Keratinocyte (primary cell): ENCODE measurements around the gene LMTK2. TPM values are rescaled to one million over a fixed set of nuclear protein-coding genes. Genes with fewer than 3 reads are reported as not detected.

Source experiments
- DNase-seq: peaks from one replicate; pipeline ENCODE4 v3.0.0-alpha.2; 2011; ENCODE audit warnings: low read depth, missing footprints, low spot score
- FAIRE-seq: peaks from 2 replicates; lab custom pipeline; 2011; peaks lifted over from hg19 to GRCh38; lab: Jason Lieb, UNC
- H2AFZ ChIP-seq: 2 replicates; pipeline ENCODE4 v1.6.0; 2012; ENCODE audit warnings: low read length, control low read depth, inconsistent platforms; ENCODE audit not compliant: control insufficient read depth
- H3K27ac ChIP-seq: 2 replicates; pipeline ENCODE4 v1.5.1; 2011; ENCODE audit warnings: low read length; ENCODE audit not compliant: control insufficient read depth, insufficient read depth
- H3K27me3 ChIP-seq: 3 replicates; pipeline ENCODE4 v1.6.0; 2011; ENCODE audit warnings: low read length; ENCODE audit not compliant: control insufficient read depth, insufficient read depth; ENCODE audit errors: extremely low read depth
- H3K36me3 ChIP-seq, 2 experiments: 2 replicates in 1 of 2; 3 replicates in 1 of 2; pipeline ENCODE4 v1.5.1; 2011; ENCODE audit warnings: low read length in 2 of 2, mild to moderate bottlenecking in 1 of 2; ENCODE audit not compliant: control insufficient read depth in 2 of 2, insufficient read depth in 2 of 2; ENCODE audit errors: extremely low read depth in 1 of 2
- H3K4me1 ChIP-seq: 3 replicates; pipeline ENCODE4 v1.5.1; 2011; ENCODE audit warnings: low read length; ENCODE audit not compliant: control insufficient read depth, insufficient read depth; ENCODE audit errors: extremely low read depth
- H3K4me2 ChIP-seq: 3 replicates; pipeline ENCODE4 v1.6.0; 2011; ENCODE audit warnings: low read depth, low read length; ENCODE audit not compliant: control insufficient read depth, insufficient read depth; ENCODE audit errors: extremely low read depth
- H3K4me3 ChIP-seq, 3 experiments: fragments of 200-600 bp in 1 of 3; sonication (generic) in 1 of 3; 2 replicates in 2 of 3; 3 replicates in 1 of 3; pipeline ENCODE4 v1.5.1; 2011 to 2016; ENCODE audit warnings: low read length in 3 of 3, mild to moderate bottlenecking in 3 of 3, control low read depth in 2 of 3, inconsistent platforms in 1 of 3, low read depth in 1 of 3, mixed read lengths in 1 of 3, mixed run types in 1 of 3, moderate library complexity in 1 of 3; ENCODE audit not compliant: control insufficient read depth in 2 of 3, insufficient read depth in 2 of 3; ENCODE audit errors: extremely low read depth in 1 of 3
- H3K79me2 ChIP-seq: 2 replicates; pipeline ENCODE4 v1.6.0; 2012; ENCODE audit warnings: low read length; ENCODE audit not compliant: control insufficient read depth, insufficient read depth
- H3K9ac ChIP-seq: 3 replicates; pipeline ENCODE4 v1.6.0; 2011; ENCODE audit warnings: low read length; ENCODE audit not compliant: control insufficient read depth, insufficient read depth; ENCODE audit errors: extremely low read depth
- H3K9me1 ChIP-seq: 3 replicates; pipeline ENCODE4 v1.6.0; 2011; ENCODE audit warnings: low read length; ENCODE audit not compliant: control insufficient read depth, insufficient read depth; ENCODE audit errors: extremely low read depth
- H3K9me3 ChIP-seq: 2 replicates; pipeline ENCODE4 v1.5.1; 2012; ENCODE audit warnings: low read depth, low read length; ENCODE audit not compliant: control insufficient read depth
- H4K20me1 ChIP-seq: 3 replicates; pipeline ENCODE4 v1.6.0; 2011; ENCODE audit warnings: low read length; ENCODE audit not compliant: control insufficient read depth, insufficient read depth; ENCODE audit errors: extremely low read depth
- EZH2 ChIP-seq: IDR thresholded peaks from one replicate; pipeline ENCODE4 v1.6.1; 2012; ENCODE audit warnings: inconsistent platforms, mild to moderate bottlenecking, low read length, moderate library complexity
- dilution Hi-C: fragments of 300-500 bp; cut with MboI; formaldehyde crosslinking; loops from one replicate; pipeline ENCODE4 v1.7.0; 2020; ENCODE audit warnings: low sequenced_read_pairs; ENCODE audit not compliant: extremely low pct_ligation_motif_present
- polyA minus RNA-seq, 3 experiments: library from RNA; depleted of rRNA, polyadenylated mRNA; stranded (reverse); fragments of >200 nt; gene quantifications; 1 replicate in 1 of 3; 2 replicates in 1 of 3; 3 replicates in 1 of 3; pipeline ENCODE4 v1.2.3, GENCODE V29; 2011
- polyA plus RNA-seq, 5 experiments: library from polyadenylated mRNA; depleted of rRNA in 3 of 5; stranded (reverse) in 3 of 5; stranded (forward) in 1 of 5; unstranded in 1 of 5; fragments of >200 nt; gene quantifications; 1 replicate in 1 of 5; 2 replicates in 3 of 5; 3 replicates in 1 of 5; pipeline versions ENCODE4 v1.2.1 to v1.2.3, GENCODE V29; 2011 to 2012; ENCODE audit warnings: missing spikeins in 2 of 5, low read depth in 1 of 5, low replicate concordance in 1 of 5
- TF ChIP-seq, protein P1 (sequence below), 3 experiments: IDR thresholded peaks in 1 of 3; conservative IDR thresholded peaks in 1 of 3; optimal IDR thresholded peaks in 1 of 3; 2 replicates in 2 of 3; 3 replicates in 1 of 3; pipeline versions ENCODE3 to v1.5.1; 2011; ENCODE audit warnings: low read length in 3 of 3, mild to moderate bottlenecking in 3 of 3, moderate library complexity in 2 of 3, control low read depth in 1 of 3, inconsistent platforms in 1 of 3; ENCODE audit not compliant: insufficient read depth in 2 of 3; ENCODE audit errors: extremely low read depth in 1 of 3

The LMTK2 gene
- polyA plus RNA-seq, result 3.7 to 10.2 TPM (median 6.6 TPM) in 3 replicates
- polyA plus RNA-seq (2011; ENCODE audit: low read depth), result 9.0 TPM
- 2.3 and 3.2 TPM in 2 replicates for polyA plus RNA-seq (2011; cell fraction: cytosol; rRNA removed)
- polyA plus RNA-seq (2011; cell fraction: nucleus; rRNA removed), result 20.5 and 22.1 TPM in 2 replicates
- polyA plus RNA-seq (2012; ENCODE audit: low replicate concordance), result 8.2 and 10.4 TPM in 2 replicates
- 9.9 to 19.6 TPM (median 12.2 TPM) in 3 replicates for polyA minus RNA-seq
- polyA minus RNA-seq (2011; cell fraction: cytosol; rRNA and poly(A)+ RNA removed), result 11.5 TPM
- 30.8 and 39.6 TPM in 2 replicates for polyA minus RNA-seq (2011; cell fraction: nucleus; rRNA and poly(A)+ RNA removed)

DNA sequence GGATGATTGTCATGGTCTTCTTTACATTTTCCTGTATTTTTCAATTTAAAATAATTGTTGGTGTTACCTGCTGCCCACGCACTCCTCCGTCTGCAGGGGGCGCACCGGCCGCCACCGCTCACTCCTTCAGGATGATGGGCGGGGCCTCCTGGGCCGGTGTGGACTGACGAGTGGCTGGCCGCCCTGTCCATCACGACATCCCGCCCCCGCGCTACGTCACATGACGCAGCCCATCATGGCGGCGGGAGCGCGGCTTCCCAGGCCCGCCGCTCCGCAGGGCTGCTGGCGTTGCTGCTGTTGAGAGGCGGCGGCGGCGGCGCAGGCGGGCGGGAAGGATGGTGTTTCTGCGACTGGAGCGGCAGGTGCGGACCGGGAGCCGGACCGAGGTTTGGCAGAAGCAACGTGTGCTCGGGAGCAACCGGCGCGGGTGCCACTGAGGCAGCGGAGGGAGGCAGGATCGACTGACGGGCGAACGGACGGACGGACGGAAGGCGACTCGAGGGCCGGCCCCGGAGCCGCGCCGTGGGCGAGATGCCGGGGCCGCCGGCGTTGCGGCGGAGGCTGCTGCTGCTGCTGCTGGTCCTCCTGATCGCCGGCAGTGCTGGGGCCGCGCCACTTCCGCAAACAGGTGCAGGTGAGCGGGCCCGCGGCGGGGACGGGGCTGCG, at the start of gene LMTK2:
Gene LMTK2 (plus strand): TSS at position 216 of the 666 bp plus-strand sequence. CDS start 316 bp downstream, at position 532.
- Histone ChIP-seq H3K4me3 (peak within 1 kb of the TSS; percentile 88 to 99 (median 95)), H3K9me1 (no peaks in the 10 kb centered on the region), H3K36me3 (no peaks in the 10 kb centered on the region), H3K4me1 (peaks cover 11% of the 10 kb centered on the region), H3K27ac (peak within 1 kb of the TSS; percentile 81), H4K20me1 (no peaks in the 10 kb centered on the region), H3K9me3 (no peaks in the 10 kb centered on the region), H3K79me2 (peaks cover 50% of the 10 kb centered on the region), H3K9ac (peak within 1 kb of the TSS; percentile 85), H3K27me3 (no peaks in the 10 kb centered on the region), H3K4me2 (peak within 1 kb of the TSS; percentile 93), H2AFZ (peak within 1 kb of the TSS; percentile 88)
- TF ChIP-seq, protein P1, sequence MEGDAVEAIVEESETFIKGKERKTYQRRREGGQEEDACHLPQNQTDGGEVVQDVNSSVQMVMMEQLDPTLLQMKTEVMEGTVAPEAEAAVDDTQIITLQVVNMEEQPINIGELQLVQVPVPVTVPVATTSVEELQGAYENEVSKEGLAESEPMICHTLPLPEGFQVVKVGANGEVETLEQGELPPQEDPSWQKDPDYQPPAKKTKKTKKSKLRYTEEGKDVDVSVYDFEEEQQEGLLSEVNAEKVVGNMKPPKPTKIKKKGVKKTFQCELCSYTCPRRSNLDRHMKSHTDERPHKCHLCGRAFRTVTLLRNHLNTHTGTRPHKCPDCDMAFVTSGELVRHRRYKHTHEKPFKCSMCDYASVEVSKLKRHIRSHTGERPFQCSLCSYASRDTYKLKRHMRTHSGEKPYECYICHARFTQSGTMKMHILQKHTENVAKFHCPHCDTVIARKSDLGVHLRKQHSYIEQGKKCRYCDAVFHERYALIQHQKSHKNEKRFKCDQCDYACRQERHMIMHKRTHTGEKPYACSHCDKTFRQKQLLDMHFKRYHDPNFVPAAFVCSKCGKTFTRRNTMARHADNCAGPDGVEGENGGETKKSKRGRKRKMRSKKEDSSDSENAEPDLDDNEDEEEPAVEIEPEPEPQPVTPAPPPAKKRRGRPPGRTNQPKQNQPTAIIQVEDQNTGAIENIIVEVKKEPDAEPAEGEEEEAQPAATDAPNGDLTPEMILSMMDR (optimal IDR thresholded peaks at IDR 0.05 in 1 of 3, IDR thresholded peaks at IDR 0.05 in 1 of 3, conservative IDR thresholded peaks at IDR 0.05 in 1 of 3; ENCODE audit: extremely low read depth in 1 of 3, insufficient read depth in 2 of 3, low read length in 3 of 3), result peak; percentile 78 to 92 (median 90)
- TF ChIP-seq EZH2, result no peak
- peak; percentile 33 for DNase-seq
- no peak for FAIRE-seq
- dilution Hi-C loops, result no loop called here

DNA sequence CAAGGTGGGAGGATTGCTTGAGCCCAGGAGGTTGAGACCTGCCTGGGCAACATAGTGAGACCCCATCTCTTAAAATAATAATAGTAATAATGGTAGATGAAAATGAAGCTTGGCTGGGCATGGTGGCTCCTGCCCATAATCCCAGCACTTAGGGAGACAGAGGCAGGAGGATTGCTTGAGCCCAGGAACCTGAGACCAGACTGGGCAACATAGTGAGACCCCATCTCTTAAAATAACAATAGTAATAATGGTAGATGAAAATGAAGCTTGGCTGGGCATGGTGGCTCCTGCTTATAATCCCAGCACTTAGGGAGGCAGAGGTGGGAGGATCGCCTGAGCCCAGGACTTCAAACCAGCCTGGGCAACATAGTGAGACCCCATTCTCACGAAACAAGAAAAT, 49.5 kb upstream of the LMTK2 start:
- FAIRE-seq (no peak), DNase-seq (no peak)
- TF ChIP-seq, protein P1 (optimal IDR thresholded peaks at IDR 0.05 in 1 of 3, IDR thresholded peaks at IDR 0.05 in 1 of 3, conservative IDR thresholded peaks at IDR 0.05 in 1 of 3; ENCODE audit: extremely low read depth in 1 of 3, insufficient read depth in 2 of 3, low read length in 3 of 3), result no peak
- TF ChIP-seq EZH2, result no peak
- Histone ChIP-seq H2AFZ (peak overlapping the region; percentile 81), H3K79me2 (no peaks in the 10 kb centered on the region), H3K9me3 (no peaks in the 10 kb centered on the region), H3K36me3 (no peaks in the 10 kb centered on the region), H3K9ac (no peak overlapping the region), H3K9me1 (no peaks in the 10 kb centered on the region), H3K4me3 (no peak overlapping the region), H3K27me3 (no peaks in the 10 kb centered on the region), H3K4me2 (peak overlapping the region; percentile 56), H3K4me1 (peaks cover 29% of the 10 kb centered on the region), H4K20me1 (no peaks in the 10 kb centered on the region), H3K27ac (peak overlapping the region; percentile 74)
- dilution Hi-C loops, result no loop called here
